GM19043 (cell line): ENCODE results near the gene ZNF664.

ENCODE experiments used
- ATAC-seq: cut with Tn5 transposase; IDR thresholded peaks from one replicate; pipeline ENCODE4 v1.9.1; 2021; ENCODE audit warnings: low read depth; ENCODE audit not compliant: unreplicated experiment

Gene ZNF664

GRCh38 chr12:123957196-123957595 is 15.8 kb upstream of the ZNF664 start:
- no peak for ATAC-seq

GRCh38 chr12:123958462-123958861 is 14.6 kb upstream of the ZNF664 start:
- no peak for ATAC-seq

GRCh38 chr12:123958876-123959275 is 14.1 kb upstream of the ZNF664 start:
- no peak for ATAC-seq

- no peak for ATAC-seq
Observed at GRCh38 chr12:123960029-123960735, 12.8 kb upstream of the ZNF664 start.

- no peak for ATAC-seq
Observed at GRCh38 chr12:123960856-123961255, 12.2 kb upstream of the ZNF664 start.

GRCh38 chr12:123961585-123962345 is 11.2 kb upstream of the ZNF664 start:
- no peak for ATAC-seq

- ATAC-seq = no peak
Observed at GRCh38 chr12:123962513-123962912, 10.5 kb upstream of the ZNF664 start.

GRCh38 chr12:123963821-123964220 is 9.2 kb upstream of the ZNF664 start:
- ATAC-seq = no peak

GRCh38 chr12:123965382-123965781 is 7.6 kb upstream of the ZNF664 start:
- no peak for ATAC-seq

GRCh38 chr12:123966596-123966995 is 6.4 kb upstream of the ZNF664 start:
- ATAC-seq = no peak

GRCh38 chr12:123967121-123967586 is 5.9 kb upstream of the ZNF664 start:
- no peak for ATAC-seq

- ATAC-seq = no peak
Observed at GRCh38 chr12:123971449-123971769, 1.6 kb upstream of the ZNF664 start.

GRCh38 chr12:123971770-123972456 is 1.1 kb upstream of the ZNF664 start:
- ATAC-seq = peak; percentile 5

- no peak for ATAC-seq
Observed at GRCh38 chr12:123973552-123974341, 732 bp downstream of the ZNF664 start.

- ATAC-seq = no peak
Observed at GRCh38 chr12:123976227-123976826, 3.3 kb downstream of the ZNF664 start.

- ATAC-seq = no peak
Observed at GRCh38 chr12:123979566-123979965, 6.6 kb downstream of the ZNF664 start.

GRCh38 chr12:123982269-123982668 is 9.3 kb downstream of the ZNF664 start:
- ATAC-seq = no peak

- no peak for ATAC-seq
Observed at GRCh38 chr12:123983822-123984485, 10.9 kb downstream of the ZNF664 start.

GRCh38 chr12:123984903-123985302 is 11.9 kb downstream of the ZNF664 start:
- no peak for ATAC-seq
